Kidney (tissue), 14 donors: ENCODE data around the gene AGPAT1. TPM values are rescaled to one million over a fixed set of nuclear protein-coding genes. Genes with fewer than 3 reads are reported as not detected.
"Not testable (repeated sequence)": the region's sequence is repeated elsewhere in the genome, so short reads cannot be mapped to it uniquely, and the experiment has no call there.

Experiments
- DNase-seq, 5 donors: peaks; one replicate each; pipeline ENCODE4 v3.0.0-alpha.2; 2013 to 2020
- FAIRE-seq: peaks from 2 replicates; lab custom pipeline; 2012; peaks lifted over from hg19 to GRCh38; lab: Jason Lieb, UNC
- H3K27ac ChIP-seq, 2 donors: one replicate each; pipeline ENCODE4 v1.7.0; 2013; ENCODE audit warnings: low read depth in 2 of 2, low read length in 2 of 2, inconsistent platforms in 1 of 2
- H3K27me3 ChIP-seq: one replicate; pipeline ENCODE4 v1.7.1; 2013; ENCODE audit warnings: low read length, inconsistent platforms; ENCODE audit not compliant: control insufficient read depth, insufficient read depth
- H3K36me3 ChIP-seq, 3 donors: one replicate each; pipeline versions ENCODE4 v1.7.0 to v1.7.1; 2013; ENCODE audit warnings: low read length in 3 of 3, control low read depth in 1 of 3, inconsistent platforms in 1 of 3; ENCODE audit not compliant: insufficient read depth in 3 of 3, control insufficient read depth in 2 of 3
- H3K4me1 ChIP-seq, 3 donors: one replicate each; pipeline versions ENCODE4 v1.7.0 to v1.7.1; 2013; ENCODE audit warnings: low read length in 3 of 3, inconsistent platforms in 1 of 3, low read depth in 1 of 3; ENCODE audit not compliant: control insufficient read depth in 2 of 3, insufficient read depth in 2 of 3
- H3K4me3 ChIP-seq, 3 donors: one replicate each; pipeline versions ENCODE4 v1.7.0 to v1.8.1; 2013; ENCODE audit warnings: low read length in 3 of 3, control low read depth in 1 of 3, inconsistent platforms in 1 of 3
- H3K9ac ChIP-seq, 3 donors: one replicate each; pipeline versions ENCODE4 v1.7.0 to v1.7.1; 2013; ENCODE audit warnings: low read length in 3 of 3, control low read depth in 1 of 3, inconsistent platforms in 1 of 3
- H3K9me3 ChIP-seq, 3 donors: one replicate each; pipeline versions ENCODE4 v1.7.0 to v1.7.1; 2013; ENCODE audit warnings: low read length in 3 of 3, control low read depth in 1 of 3, inconsistent platforms in 1 of 3; ENCODE audit not compliant: control insufficient read depth in 2 of 3, insufficient read depth in 1 of 3
- intact Hi-C: fragments of 100-400 bp; cut with DNase I; formaldehyde crosslinking; loops from one replicate; pipeline ENCODE4 v1.11.1; 2022
- polyA plus RNA-seq: library from polyadenylated mRNA; stranded (reverse); fragments of 350-450 nt; fragmentation: Illumina TruSeq; extraction: RNeasy Lipid Tissue Mini Kit (QIAGEN cat#74804); gene quantifications from one replicate; pipeline ENCODE4 v1.2.3, GENCODE V29; 2014; ENCODE audit warnings: low read depth, low replicate concordance; ENCODE audit not compliant: insufficient read depth
- total RNA-seq: library from RNA; stranded (reverse); fragmentation: NEBNext Ultra II Directional; extraction: Animal tissue kit (Norgen Biotek cat#: 25700); gene quantifications from one replicate; pipeline ENCODE4 v1.2.1, GENCODE V29; 2021
- TF ChIP-seq, protein P1 (sequence below): IDR thresholded peaks from 3 replicates; pipeline ENCODE4 v1.5.1; 2012; ENCODE audit warnings: mild to moderate bottlenecking, moderate library complexity, borderline replicate concordance; ENCODE audit not compliant: insufficient read depth; ENCODE audit errors: extremely low read depth
- donor health status: control.
- donor health status: control.
- donor health status: control.
- donor health status: control.
- donor health status: control.
- donor health status: DM: yes; HTN: yes; CAD: no.
- donor health status: Normal renal cell carcinoma (clear cell type).

The AGPAT1 gene
- total and polyA plus RNA-seq, 2 donors from 2014 or later: 58.9 to 87.1 TPM

DNA sequence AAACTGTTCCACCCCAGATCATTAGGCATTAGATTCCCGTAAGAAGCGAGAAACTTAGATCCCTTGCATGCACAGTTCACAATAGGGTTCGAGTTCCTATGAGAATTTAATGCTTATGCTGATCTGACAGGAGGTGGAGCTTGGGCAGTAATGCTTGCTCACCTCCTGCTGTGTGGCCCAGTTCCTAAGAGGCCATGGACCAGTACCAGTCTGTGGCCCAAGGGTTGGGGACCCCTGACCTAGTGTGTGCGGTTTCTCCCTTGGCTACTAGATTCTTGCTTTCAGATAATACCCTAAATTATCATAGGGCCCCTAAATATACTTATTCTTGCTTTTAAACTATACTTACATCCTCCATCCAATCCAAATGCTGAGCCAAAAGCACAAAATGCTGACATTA, 18.5 kb upstream of the AGPAT1 start:
- DNase-seq (peak in 1 of 5 donors; percentile 42), FAIRE-seq (no peak)
- H3K27me3 ChIP-seq: no peaks in the 10 kb centered on the region
- peak overlapping the region in 1 of 2 donors; percentile 98 for H3K27ac ChIP-seq
- peaks cover 2 to 26% (median 19%) of the 10 kb centered on the region in 3 donors for H3K4me1 ChIP-seq
- intact Hi-C loops: no loop called here
- H3K4me3 ChIP-seq: no peak overlapping the region
- no peaks in the 10 kb centered on the region for H3K36me3 ChIP-seq
- no peak overlapping the region for H3K9ac ChIP-seq
- H3K9me3 ChIP-seq: no peaks in the 10 kb centered on the region
- TF ChIP-seq, protein P1, sequence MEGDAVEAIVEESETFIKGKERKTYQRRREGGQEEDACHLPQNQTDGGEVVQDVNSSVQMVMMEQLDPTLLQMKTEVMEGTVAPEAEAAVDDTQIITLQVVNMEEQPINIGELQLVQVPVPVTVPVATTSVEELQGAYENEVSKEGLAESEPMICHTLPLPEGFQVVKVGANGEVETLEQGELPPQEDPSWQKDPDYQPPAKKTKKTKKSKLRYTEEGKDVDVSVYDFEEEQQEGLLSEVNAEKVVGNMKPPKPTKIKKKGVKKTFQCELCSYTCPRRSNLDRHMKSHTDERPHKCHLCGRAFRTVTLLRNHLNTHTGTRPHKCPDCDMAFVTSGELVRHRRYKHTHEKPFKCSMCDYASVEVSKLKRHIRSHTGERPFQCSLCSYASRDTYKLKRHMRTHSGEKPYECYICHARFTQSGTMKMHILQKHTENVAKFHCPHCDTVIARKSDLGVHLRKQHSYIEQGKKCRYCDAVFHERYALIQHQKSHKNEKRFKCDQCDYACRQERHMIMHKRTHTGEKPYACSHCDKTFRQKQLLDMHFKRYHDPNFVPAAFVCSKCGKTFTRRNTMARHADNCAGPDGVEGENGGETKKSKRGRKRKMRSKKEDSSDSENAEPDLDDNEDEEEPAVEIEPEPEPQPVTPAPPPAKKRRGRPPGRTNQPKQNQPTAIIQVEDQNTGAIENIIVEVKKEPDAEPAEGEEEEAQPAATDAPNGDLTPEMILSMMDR: no peak

DNA sequence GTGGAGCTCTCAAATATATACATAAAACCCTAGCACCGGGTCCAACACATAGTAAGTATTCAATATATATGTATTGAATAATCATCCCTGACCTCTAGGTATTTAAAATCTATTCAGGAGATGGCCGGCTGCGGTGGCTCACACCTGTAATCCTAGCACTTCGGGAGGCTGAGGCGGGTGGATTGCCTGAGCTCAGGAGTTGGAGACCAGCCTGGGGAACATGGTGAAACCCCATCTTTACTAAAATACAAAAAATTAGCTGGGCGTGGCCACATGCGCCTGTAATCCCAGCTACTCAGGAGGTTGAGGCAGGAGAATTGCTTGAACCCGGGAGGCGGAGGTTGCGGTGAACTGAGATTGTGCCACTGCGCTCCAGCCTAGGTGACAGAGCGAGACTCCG, 17.2 kb upstream of the AGPAT1 start:
- Histone ChIP-seq H3K9ac (peak overlapping the region in 1 of 3 donors; percentile 62), H3K27ac (peak overlapping the region in 1 of 2 donors; percentile 75), H3K4me3 (peak overlapping the region in 1 of 3 donors; percentile 43), H3K4me1 (peaks cover 2 to 36% (median 19%) of the 10 kb centered on the region in 3 donors)
- intact Hi-C loops, H3K27me3 ChIP-seq, H3K9me3 ChIP-seq, H3K36me3 ChIP-seq, FAIRE-seq: not testable (repeated sequence)
- peak in 1 of 5 donors; percentile 46 for DNase-seq

GRCh38 chr6:32192608-32193039, 16.7 kb upstream of the AGPAT1 start, which contains the start of gene GPSM3:
GPSM3 (minus strand) TSS chr6:32192643; CDS start chr6:32192513, 130 bp downstream.
- FAIRE-seq (no peak), DNase-seq (peak in 4 of 5 donors; percentile 41 to 87 (median 70))
- TF ChIP-seq, protein P1: no peak
- Histone ChIP-seq H3K9me3 (no peaks in the 10 kb centered on the region), H3K9ac (peak within 1 kb of the TSS in 1 of 3 donors; percentile 94), H3K4me1 (peaks cover 2 to 36% (median 19%) of the 10 kb centered on the region in 3 donors), H3K27ac (peak within 1 kb of the TSS; percentile 75 to 98), H3K36me3 (peaks cover 0 to 2% (median 2%) of the 10 kb centered on the region in 3 donors), H3K27me3 (no peaks in the 10 kb centered on the region), H3K4me3 (peak within 1 kb of the TSS in 2 of 3 donors; percentile 11 to 43)
- intact Hi-C loops: no loop called here

- Histone ChIP-seq H3K4me3 (peak overlapping the region in 2 of 3 donors; percentile 11 to 42), H3K9me3 (no peaks in the 10 kb centered on the region), H3K27ac (peak overlapping the region; percentile 75 to 98), H3K36me3 (peaks cover 4 to 9% (median 5%) of the 10 kb centered on the region in 3 donors), H3K4me1 (peaks cover 2 to 32% (median 13%) of the 10 kb centered on the region in 3 donors), H3K27me3 (no peaks in the 10 kb centered on the region), H3K9ac (no peak overlapping the region)
- DNase-seq (peak in 2 of 5 donors; percentile 73 to 78), FAIRE-seq (no peak)
- intact Hi-C loops: no loop called here
- TF ChIP-seq, protein P1: no peak
These were observed 16.1 kb upstream of the AGPAT1 start for GRCh38 chr6:32191696-32192607.
